Hepatocyte (in vitro differentiated cells): Measurements from ENCODE around the gene DRD3. TPM values are rescaled to one million over a fixed set of nuclear protein-coding genes. Genes with fewer than 3 reads are reported as not detected.

Experiments used
- DNase-seq: peaks from one replicate; pipeline ENCODE4 v3.0.0-alpha.2; 2016; ENCODE audit warnings: low spot score
- H2AFZ ChIP-seq: fragments of 200-600 bp; sonication (generic); 2 replicates; pipeline ENCODE4 v1.6.0; 2016; ENCODE audit warnings: antibody characterized with exemption, mild to moderate bottlenecking
- H3K27ac ChIP-seq: fragments of 200-600 bp; sonication (generic); 2 replicates; pipeline ENCODE4 v1.5.1; 2016; ENCODE audit warnings: mild to moderate bottlenecking
- H3K27me3 ChIP-seq: fragments of 200-600 bp; sonication (generic); 2 replicates; pipeline ENCODE4 v1.6.1; 2016
- H3K36me3 ChIP-seq: fragments of 200-600 bp; sonication (generic); replicated peaks from 2 replicates; pipeline ENCODE4 v1.5.1; 2016; ENCODE audit warnings: low read depth; ENCODE audit not compliant: insufficient read depth
- H3K4me1 ChIP-seq: fragments of 200-600 bp; sonication (generic); 2 replicates; pipeline ENCODE4 v1.5.1; 2016; ENCODE audit warnings: mild to moderate bottlenecking, moderate library complexity; ENCODE audit not compliant: insufficient read depth
- H3K4me2 ChIP-seq: fragments of 200-600 bp; sonication (generic); 2 replicates; pipeline ENCODE4 v1.6.0; 2016
- H3K4me3 ChIP-seq: fragments of 200-600 bp; sonication (generic); 2 replicates; pipeline ENCODE4 v1.5.1; 2016; ENCODE audit warnings: mild to moderate bottlenecking
- H3K79me2 ChIP-seq: fragments of 200-600 bp; sonication (generic); 2 replicates; pipeline ENCODE4 v1.6.0; 2017; ENCODE audit warnings: mild to moderate bottlenecking
- H3K9me2 ChIP-seq: fragments of 200-600 bp; sonication (generic); replicated peaks from 2 replicates; pipeline ENCODE4 v1.6.0; 2017; ENCODE audit warnings: mild to moderate bottlenecking; ENCODE audit not compliant: insufficient read depth
- H3K9me3 ChIP-seq: fragments of 200-600 bp; sonication (generic); 2 replicates; pipeline ENCODE4 v1.5.1; 2016; ENCODE audit warnings: low read depth, mild to moderate bottlenecking
- H4K20me1 ChIP-seq: fragments of 200-600 bp; sonication (generic); 2 replicates; pipeline ENCODE4 v1.6.0; 2016; ENCODE audit warnings: mild to moderate bottlenecking; ENCODE audit not compliant: insufficient read depth, poor library complexity, severe bottlenecking
- CTCF ChIP-seq: fragments of 200-600 bp; sonication (generic); IDR thresholded peaks from 2 replicates; pipeline ENCODE4 v1.5.1; 2016; ENCODE audit warnings: antibody characterized with exemption, mild to moderate bottlenecking; ENCODE audit not compliant: poor library complexity
- EZH2 ChIP-seq: fragments of 200-600 bp; sonication (generic); IDR thresholded peaks from 2 replicates; pipeline ENCODE4 v1.6.1; 2016; ENCODE audit warnings: antibody characterized with exemption, mild to moderate bottlenecking, borderline replicate concordance
- EZH2phosphoT487 ChIP-seq: fragments of 200-600 bp; sonication (generic); IDR thresholded peaks from one replicate; pipeline ENCODE4 v1.6.1; 2018; ENCODE audit warnings: antibody characterized with exemption, mild to moderate bottlenecking, low read depth, moderate library complexity; ENCODE audit not compliant: unreplicated experiment, severe bottlenecking
- WGBS: methylation state at CpG from one replicate; pipeline ENCODE4 v1.1.6; 2016; ENCODE audit warnings: low lambda C conversion rate; ENCODE audit errors: missing lambda C conversion rate; 5-methylcytosine and 5-hydroxymethylcytosine counted together
- polyA plus RNA-seq: library from polyadenylated mRNA; unstranded; fragments of >200 nt; fragmentation: Nextera tagmentation; extraction: Ambion mirVana; gene quantifications from 2 replicates; pipeline ENCODE4 v1.2.1, GENCODE V29; 2016
- total RNA-seq: library from RNA; depleted of rRNA; stranded (reverse); fragments of >200 nt; gene quantifications from 2 replicates; pipeline ENCODE4 v1.2.3, GENCODE V29; 2014

DRD3 gene
- total and polyA plus RNA-seq, 2 experiments from 2014 or later, result not detected

- no peaks in the 10 kb centered on the region for H4K20me1 ChIP-seq
- WGBS, result 35% methylated on average over 1 of the region's 1 CpG
- H3K9me2 ChIP-seq, result no peaks in the 10 kb centered on the region
- no peak overlapping the region for H3K4me2 ChIP-seq
- no peak for TF ChIP-seq EZH2phosphoT487
- no peak for TF ChIP-seq EZH2
- TF ChIP-seq CTCF, result no peak
- H2AFZ ChIP-seq, result no peak overlapping the region
- no peak overlapping the region for H3K27ac ChIP-seq
- H3K4me3 ChIP-seq, result no peak overlapping the region
- no peaks in the 10 kb centered on the region for H3K4me1 ChIP-seq
- no peaks in the 10 kb centered on the region for H3K27me3 ChIP-seq
- H3K9me3 ChIP-seq, result no peaks in the 10 kb centered on the region
- no peaks in the 10 kb centered on the region for H3K79me2 ChIP-seq
- H3K36me3 ChIP-seq, result no peaks in the 10 kb centered on the region
- no peak for DNase-seq
Measured at GRCh38 chr3:114128231-114128630, 50.6 kb downstream of the DRD3 start.

- Histone ChIP-seq H3K79me2 (no peaks in the 10 kb centered on the region), H3K9me2 (no peaks in the 10 kb centered on the region), H2AFZ (no peak overlapping the region), H4K20me1 (no peaks in the 10 kb centered on the region), H3K4me1 (no peaks in the 10 kb centered on the region), H3K9me3 (no peaks in the 10 kb centered on the region), H3K27ac (no peak overlapping the region), H3K4me3 (no peak overlapping the region), H3K4me2 (no peak overlapping the region), H3K27me3 (no peaks in the 10 kb centered on the region), H3K36me3 (no peaks in the 10 kb centered on the region)
- 78% methylated on average over 3 of the region's 3 CpGs for WGBS
- TF ChIP-seq EZH2phosphoT487, result no peak
- TF ChIP-seq EZH2, result no peak
- no peak for DNase-seq
Measured at GRCh38 chr3:114127517-114127916, 51.3 kb downstream of the DRD3 start.

DNA sequence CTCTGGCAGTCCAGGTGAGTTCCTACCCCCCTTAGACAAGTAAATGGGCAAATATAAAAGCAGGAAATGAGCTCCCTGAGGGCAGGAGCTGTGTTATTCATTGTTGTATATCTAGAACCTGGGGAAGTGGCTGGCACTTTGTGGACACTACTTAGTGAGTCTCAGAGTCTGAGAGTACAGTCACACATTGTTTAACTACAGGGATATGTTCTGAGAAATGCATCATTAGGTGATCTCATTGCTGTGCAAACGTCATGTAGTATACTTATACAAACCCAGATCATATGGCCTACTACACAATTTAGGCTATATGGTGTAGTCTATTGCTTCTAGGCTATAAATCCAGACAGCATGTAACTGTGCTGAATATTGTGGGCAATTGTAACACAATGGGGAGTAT is 52.4 kb downstream of the DRD3 start:
- H3K4me3 ChIP-seq, result no peak overlapping the region
- no peaks in the 10 kb centered on the region for H3K4me1 ChIP-seq

More for the DNA sequence above, 52.4 kb downstream of the DRD3 start:
- DNase-seq, result no peak
- Histone ChIP-seq H3K27ac (no peak overlapping the region), H3K27me3 (no peaks in the 10 kb centered on the region), H3K79me2 (no peaks in the 10 kb centered on the region), H3K36me3 (no peaks in the 10 kb centered on the region), H3K9me2 (no peaks in the 10 kb centered on the region), H3K4me2 (no peak overlapping the region), H2AFZ (no peak overlapping the region), H3K9me3 (no peaks in the 10 kb centered on the region), H4K20me1 (no peaks in the 10 kb centered on the region)
- no peak for TF ChIP-seq CTCF
- WGBS, result 75% methylated on average over 1 of the region's 1 CpG
